ENCODE results near the gene PPFIA4. TPM values are rescaled to one million over a fixed set of nuclear protein-coding genes. Genes with fewer than 3 reads are reported as not detected.

Gene PPFIA4
- total RNA-seq = 0.14 and 0.66 TPM in 2 replicates

GRCh38 chr1:203026031-203026665 is at the start of gene PPFIA4:
Gene PPFIA4, plus strand, starts transcription at chr1:203026491. Its CDS starts 12,518 bp downstream, at chr1:203039009.

GRCh38 chr1:203006948-203007871 is 19.1 kb upstream of the PPFIA4 start, which contains the start of gene TMEM183A:
Gene TMEM183A, plus strand, starts transcription at chr1:203007374. Its CDS starts 92 bp downstream, at chr1:203007466.

GRCh38 chr1:203085528-203086406 is 59.5 kb downstream of the PPFIA4 start, which contains the start of gene MYOG:
Gene MYOG, minus strand, starts transcription at chr1:203086012. Its CDS starts 51 bp downstream, at chr1:203085961.

DNA sequence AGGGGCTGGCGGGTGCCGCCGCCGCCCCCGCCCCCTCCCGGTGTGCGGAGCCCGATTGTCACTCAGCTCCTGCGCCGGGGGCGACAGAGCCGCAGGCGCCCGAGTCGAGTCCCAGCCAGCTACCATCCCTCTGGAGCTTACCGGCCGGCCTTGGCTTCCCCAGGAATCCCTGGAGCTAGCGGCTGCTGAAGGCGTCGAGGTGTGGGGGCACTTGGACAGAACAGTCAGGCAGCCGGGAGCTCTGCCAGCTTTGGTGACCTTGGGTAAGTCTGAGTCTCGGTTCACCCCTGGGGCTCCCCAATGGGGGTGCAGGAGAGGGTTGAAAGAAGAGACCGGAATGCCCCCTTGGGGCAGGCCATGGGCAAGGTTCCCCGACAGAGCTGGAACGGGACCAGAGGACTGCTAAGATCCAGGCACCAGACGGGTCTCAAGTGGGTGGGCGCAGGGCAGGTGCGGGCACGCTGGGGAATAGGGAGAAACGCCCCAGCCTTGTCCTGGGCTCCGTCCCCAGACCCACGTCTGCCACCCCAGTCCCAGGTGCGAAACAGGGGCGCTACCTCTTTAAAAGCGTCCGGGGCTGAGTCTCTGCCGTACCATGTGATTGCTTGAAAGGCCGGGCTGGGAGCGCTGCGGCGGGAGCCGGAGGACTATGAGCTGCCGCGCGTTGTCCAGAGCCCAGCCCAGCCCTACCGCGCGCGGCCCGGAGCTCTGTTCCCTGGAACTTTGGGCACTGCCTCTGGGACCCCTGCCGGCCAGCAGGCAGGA is 101.6 kb downstream of the PPFIA4 start, which contains the start of gene ADORA1:
TSS of gene ADORA1 (plus strand) at position 61 of the 765 bp plus-strand sequence. CDS start 1,116 bp downstream, outside the sequence.

Other genes starting within 250 kb of the PPFIA4 start
- 91.0 and 101 TPM in 2 replicates for gene KDM5B, start 218.1 kb upstream of the PPFIA4 start, total RNA-seq
- gene PCAT6, start 215.5 kb upstream of the PPFIA4 start, total RNA-seq = 0.86 TPM in 1 of 2 replicates, not detected in the other
- gene RABIF, start 137.3 kb upstream of the PPFIA4 start, total RNA-seq = 4.2 and 9.0 TPM in 2 replicates
- 25.6 and 26.6 TPM in 2 replicates for gene KLHL12, start 99.3 kb upstream of the PPFIA4 start, total RNA-seq
- 139 and 140 TPM in 2 replicates for gene ADIPOR1, start 68.2 kb upstream of the PPFIA4 start, total RNA-seq
- gene CYB5R1, start 59.2 kb upstream of the PPFIA4 start, total RNA-seq = 39.5 and 40.7 TPM in 2 replicates
- gene TMEM183A, start 19.1 kb upstream of the PPFIA4 start, total RNA-seq = 106 and 110 TPM in 2 replicates
- gene MYOG, start 59.5 kb downstream of the PPFIA4 start, total RNA-seq = not detected in 2 replicates
- gene ADORA1, start 101.2 kb downstream of the PPFIA4 start, total RNA-seq = 5.0 and 35.5 TPM in 2 replicates
- 0.88 and 1.4 TPM in 2 replicates for gene MYBPH, start 149.3 kb downstream of the PPFIA4 start, total RNA-seq
- gene CHI3L1, start 160.2 kb downstream of the PPFIA4 start, total RNA-seq = 44.8 and 896 TPM in 2 replicates
- not detected in 2 replicates for gene CHIT1, start 203.2 kb downstream of the PPFIA4 start, total RNA-seq

All from placental pericyte (primary cell).